Kidney (tissue), 14 donors: ENCODE results near the gene TMEM178B. TPM values are rescaled to one million over a fixed set of nuclear protein-coding genes. Genes with fewer than 3 reads are reported as not detected.
"Not testable (repeated sequence)": the region's sequence is repeated elsewhere in the genome, so short reads cannot be mapped to it uniquely, and the experiment has no call there.

Experiments
- DNase-seq, 5 donors: peaks; one replicate each; pipeline ENCODE4 v3.0.0-alpha.2; 2013 to 2020
- FAIRE-seq: peaks from 2 replicates; lab custom pipeline; 2012; peaks lifted over from hg19 to GRCh38; lab: Jason Lieb, UNC
- H3K27ac ChIP-seq, 2 donors: one replicate each; pipeline ENCODE4 v1.7.0; 2013; ENCODE audit warnings: low read depth in 2 of 2, low read length in 2 of 2, inconsistent platforms in 1 of 2
- H3K27me3 ChIP-seq: one replicate; pipeline ENCODE4 v1.7.1; 2013; ENCODE audit warnings: low read length, inconsistent platforms; ENCODE audit not compliant: control insufficient read depth, insufficient read depth
- H3K36me3 ChIP-seq, 3 donors: one replicate each; pipeline versions ENCODE4 v1.7.0 to v1.7.1; 2013; ENCODE audit warnings: low read length in 3 of 3, control low read depth in 1 of 3, inconsistent platforms in 1 of 3; ENCODE audit not compliant: insufficient read depth in 3 of 3, control insufficient read depth in 2 of 3
- H3K4me1 ChIP-seq, 3 donors: one replicate each; pipeline versions ENCODE4 v1.7.0 to v1.7.1; 2013; ENCODE audit warnings: low read length in 3 of 3, inconsistent platforms in 1 of 3, low read depth in 1 of 3; ENCODE audit not compliant: control insufficient read depth in 2 of 3, insufficient read depth in 2 of 3
- H3K4me3 ChIP-seq, 3 donors: one replicate each; pipeline versions ENCODE4 v1.7.0 to v1.8.1; 2013; ENCODE audit warnings: low read length in 3 of 3, control low read depth in 1 of 3, inconsistent platforms in 1 of 3
- H3K9ac ChIP-seq, 3 donors: one replicate each; pipeline versions ENCODE4 v1.7.0 to v1.7.1; 2013; ENCODE audit warnings: low read length in 3 of 3, control low read depth in 1 of 3, inconsistent platforms in 1 of 3
- H3K9me3 ChIP-seq, 3 donors: one replicate each; pipeline versions ENCODE4 v1.7.0 to v1.7.1; 2013; ENCODE audit warnings: low read length in 3 of 3, control low read depth in 1 of 3, inconsistent platforms in 1 of 3; ENCODE audit not compliant: control insufficient read depth in 2 of 3, insufficient read depth in 1 of 3
- intact Hi-C: fragments of 100-400 bp; cut with DNase I; formaldehyde crosslinking; loops from one replicate; pipeline ENCODE4 v1.11.1; 2022
- polyA plus RNA-seq: library from polyadenylated mRNA; stranded (reverse); fragments of 350-450 nt; fragmentation: Illumina TruSeq; extraction: RNeasy Lipid Tissue Mini Kit (QIAGEN cat#74804); gene quantifications from one replicate; pipeline ENCODE4 v1.2.3, GENCODE V29; 2014; ENCODE audit warnings: low read depth, low replicate concordance; ENCODE audit not compliant: insufficient read depth
- total RNA-seq: library from RNA; stranded (reverse); fragmentation: NEBNext Ultra II Directional; extraction: Animal tissue kit (Norgen Biotek cat#: 25700); gene quantifications from one replicate; pipeline ENCODE4 v1.2.1, GENCODE V29; 2021
- TF ChIP-seq, protein P1 (sequence below): IDR thresholded peaks from 3 replicates; pipeline ENCODE4 v1.5.1; 2012; ENCODE audit warnings: mild to moderate bottlenecking, moderate library complexity, borderline replicate concordance; ENCODE audit not compliant: insufficient read depth; ENCODE audit errors: extremely low read depth
- donor health status: control.
- donor health status: control.
- donor health status: control.
- donor health status: control.
- donor health status: control.
- donor health status: DM: yes; HTN: yes; CAD: no.
- donor health status: Normal renal cell carcinoma (clear cell type).

Gene TMEM178B
- total and polyA plus RNA-seq, 2 donors from 2014 or later = 0.58 to 20.0 TPM

DNA sequence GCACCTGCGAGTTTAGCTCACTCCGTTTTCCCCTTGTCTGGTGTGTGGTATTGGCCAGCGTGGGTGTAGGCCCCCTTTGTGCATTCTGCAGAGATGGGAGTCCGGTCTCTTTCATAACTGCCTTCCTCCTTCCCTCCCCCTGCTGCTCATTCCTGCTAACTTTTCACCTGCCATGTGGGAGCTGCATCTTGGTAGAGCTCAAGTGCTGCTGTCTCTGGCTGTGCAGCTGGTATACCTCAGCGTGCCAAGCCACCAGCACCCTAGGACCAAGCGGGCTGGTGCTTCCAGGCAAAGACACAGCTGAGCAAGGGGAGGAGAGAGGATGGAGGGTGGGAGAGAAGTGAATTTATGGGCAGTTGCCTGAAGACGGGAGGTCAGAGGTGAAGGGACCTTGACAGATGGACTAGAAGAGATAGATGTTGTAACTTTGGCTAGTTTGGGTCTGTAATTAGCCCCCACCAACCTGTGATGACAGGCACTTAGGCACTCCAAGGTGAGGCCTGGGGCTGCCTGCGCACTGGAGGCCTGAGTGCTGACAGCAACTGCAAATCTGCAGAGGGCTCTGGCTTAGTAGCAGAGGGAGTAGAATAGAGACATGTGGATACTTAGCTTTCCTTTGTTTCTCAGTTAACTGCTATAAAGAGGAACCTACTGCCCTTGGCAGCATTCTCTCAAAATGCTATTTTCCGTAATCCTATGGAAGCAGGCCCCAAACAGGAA, 328.6 kb downstream of the TMEM178B start:
- TF ChIP-seq, protein P1, sequence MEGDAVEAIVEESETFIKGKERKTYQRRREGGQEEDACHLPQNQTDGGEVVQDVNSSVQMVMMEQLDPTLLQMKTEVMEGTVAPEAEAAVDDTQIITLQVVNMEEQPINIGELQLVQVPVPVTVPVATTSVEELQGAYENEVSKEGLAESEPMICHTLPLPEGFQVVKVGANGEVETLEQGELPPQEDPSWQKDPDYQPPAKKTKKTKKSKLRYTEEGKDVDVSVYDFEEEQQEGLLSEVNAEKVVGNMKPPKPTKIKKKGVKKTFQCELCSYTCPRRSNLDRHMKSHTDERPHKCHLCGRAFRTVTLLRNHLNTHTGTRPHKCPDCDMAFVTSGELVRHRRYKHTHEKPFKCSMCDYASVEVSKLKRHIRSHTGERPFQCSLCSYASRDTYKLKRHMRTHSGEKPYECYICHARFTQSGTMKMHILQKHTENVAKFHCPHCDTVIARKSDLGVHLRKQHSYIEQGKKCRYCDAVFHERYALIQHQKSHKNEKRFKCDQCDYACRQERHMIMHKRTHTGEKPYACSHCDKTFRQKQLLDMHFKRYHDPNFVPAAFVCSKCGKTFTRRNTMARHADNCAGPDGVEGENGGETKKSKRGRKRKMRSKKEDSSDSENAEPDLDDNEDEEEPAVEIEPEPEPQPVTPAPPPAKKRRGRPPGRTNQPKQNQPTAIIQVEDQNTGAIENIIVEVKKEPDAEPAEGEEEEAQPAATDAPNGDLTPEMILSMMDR = no peak
- no peak overlapping the region for H3K27ac ChIP-seq
- no peaks in the 10 kb centered on the region for H3K9me3 ChIP-seq
- H3K4me1 ChIP-seq = no peaks in the 10 kb centered on the region
- DNase-seq (peak in 1 of 5 donors; percentile 5), FAIRE-seq (no peak)
- H3K9ac ChIP-seq = no peak overlapping the region
- intact Hi-C loops = no loop called here
- no peaks in the 10 kb centered on the region for H3K36me3 ChIP-seq
- H3K27me3 ChIP-seq = no peaks in the 10 kb centered on the region
- H3K4me3 ChIP-seq = no peak overlapping the region

DNA sequence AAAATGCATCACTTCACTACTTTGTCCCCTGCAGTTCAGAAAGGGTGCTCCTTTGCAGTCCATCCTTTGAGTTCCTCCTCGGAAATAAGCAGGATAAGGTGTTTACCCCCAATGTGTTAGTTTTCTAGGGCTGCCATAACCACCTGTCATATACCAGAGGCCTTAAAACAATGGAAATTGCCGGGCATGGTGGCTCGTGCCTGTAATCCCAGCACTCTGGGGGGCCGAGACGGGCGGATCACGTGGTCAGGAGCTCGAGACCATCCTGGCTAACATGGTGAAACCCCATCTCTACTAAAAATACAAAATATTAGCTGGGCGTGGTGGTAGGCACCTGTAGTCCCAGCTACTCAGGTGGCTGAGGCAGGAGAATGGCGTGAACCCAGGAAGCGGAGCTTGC, 330.0 kb downstream of the TMEM178B start:
- FAIRE-seq, H3K9ac ChIP-seq, intact Hi-C loops, H3K27ac ChIP-seq, H3K27me3 ChIP-seq, H3K4me1 ChIP-seq, DNase-seq, H3K9me3 ChIP-seq, H3K4me3 ChIP-seq, H3K36me3 ChIP-seq: not testable (repeated sequence)

DNA sequence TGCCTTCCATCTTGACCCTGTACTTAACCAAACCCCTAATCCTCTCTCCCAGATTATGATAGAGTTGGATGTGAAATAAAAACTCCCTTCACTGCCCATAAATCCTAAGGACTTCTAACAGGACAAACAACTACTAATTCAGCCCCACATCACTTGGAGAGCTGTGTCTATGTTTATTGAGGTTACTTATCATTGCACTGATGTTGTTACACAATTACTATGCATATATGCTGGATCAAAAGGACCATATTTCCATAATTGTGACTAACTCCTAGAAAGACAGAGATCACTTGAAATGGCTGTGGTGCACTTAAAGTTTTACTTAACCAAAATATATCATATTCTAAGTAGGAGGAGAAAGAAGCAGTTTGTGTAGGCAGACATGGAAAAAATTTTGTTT, 332.5 kb downstream of the TMEM178B start:
- intact Hi-C loops = no loop called here
- H3K9me3 ChIP-seq = no peaks in the 10 kb centered on the region
- H3K4me3 ChIP-seq = no peak overlapping the region
- no peaks in the 10 kb centered on the region for H3K27me3 ChIP-seq
- DNase-seq = no peak
- H3K4me1 ChIP-seq = no peaks in the 10 kb centered on the region
- no peak overlapping the region for H3K27ac ChIP-seq
- no peak overlapping the region for H3K9ac ChIP-seq
- no peaks in the 10 kb centered on the region for H3K36me3 ChIP-seq
- TF ChIP-seq, protein P1 = no peak
- no peak for FAIRE-seq

DNA sequence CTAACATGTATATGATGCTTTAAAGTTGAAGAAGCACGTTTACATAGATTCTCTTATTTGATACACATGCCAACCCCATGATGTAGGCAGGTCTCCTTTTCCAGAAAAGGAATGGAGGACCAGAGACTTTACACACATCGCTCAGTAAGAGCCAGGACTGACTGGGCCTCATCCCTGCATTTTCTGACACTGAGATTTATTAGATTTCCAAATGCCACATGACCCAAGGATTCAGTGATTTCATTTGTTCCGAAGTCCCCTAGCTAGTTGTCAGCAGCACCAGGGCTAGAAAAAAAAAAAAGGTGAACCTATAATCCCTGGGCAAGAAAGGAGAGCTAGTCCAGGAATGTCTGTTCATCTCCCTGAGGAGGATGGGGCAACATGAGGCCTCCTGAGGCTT, 334.0 kb downstream of the TMEM178B start:
- Histone ChIP-seq H3K9me3 (no peaks in the 10 kb centered on the region), H3K4me1 (no peaks in the 10 kb centered on the region), H3K36me3 (no peaks in the 10 kb centered on the region), H3K27ac (no peak overlapping the region), H3K27me3 (no peaks in the 10 kb centered on the region), H3K4me3 (no peak overlapping the region), H3K9ac (no peak overlapping the region)
- intact Hi-C loops = no loop called here
- FAIRE-seq (no peak), DNase-seq (no peak)
- TF ChIP-seq, protein P1 = no peak
